D721Med (cell line): ENCODE data around the gene SDE2.

Experiments used
- DNase-seq: peaks from one replicate; pipeline ENCODE4 v3.0.0; 2011; ENCODE audit warnings: low spot score; ENCODE audit not compliant: insufficient read length
- FAIRE-seq: peaks from 2 replicates; lab custom pipeline; 2011; peaks lifted over from hg19 to GRCh38; lab: Jason Lieb, UNC
- TF ChIP-seq, protein P1 (sequence below): IDR thresholded peaks from 2 replicates; pipeline ENCODE4 v1.5.1; 2012; ENCODE audit warnings: mild to moderate bottlenecking, control low read depth; ENCODE audit not compliant: insufficient read depth; ENCODE audit errors: missing control alignments

Gene SDE2

DNA sequence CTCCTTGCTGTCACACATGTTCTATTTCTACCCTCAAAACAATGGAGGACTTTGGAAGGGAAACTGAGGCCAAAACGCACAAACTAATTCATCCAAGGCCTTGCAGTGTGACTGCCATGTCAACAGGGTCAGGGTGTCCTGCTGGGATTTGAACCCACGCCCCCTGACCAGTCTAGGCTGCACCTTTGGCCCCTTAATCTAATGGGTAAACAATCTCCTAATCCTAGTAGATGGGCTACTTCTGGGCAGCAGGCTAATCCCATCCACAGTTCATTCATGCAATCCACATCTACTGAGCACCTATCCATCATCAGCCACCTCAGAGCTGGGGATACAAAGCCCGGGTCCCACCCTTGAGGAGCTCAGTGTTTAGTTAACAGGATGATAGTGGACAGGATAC, 41.1 kb downstream of the SDE2 start:
- no peak for DNase-seq
- TF ChIP-seq, protein P1, sequence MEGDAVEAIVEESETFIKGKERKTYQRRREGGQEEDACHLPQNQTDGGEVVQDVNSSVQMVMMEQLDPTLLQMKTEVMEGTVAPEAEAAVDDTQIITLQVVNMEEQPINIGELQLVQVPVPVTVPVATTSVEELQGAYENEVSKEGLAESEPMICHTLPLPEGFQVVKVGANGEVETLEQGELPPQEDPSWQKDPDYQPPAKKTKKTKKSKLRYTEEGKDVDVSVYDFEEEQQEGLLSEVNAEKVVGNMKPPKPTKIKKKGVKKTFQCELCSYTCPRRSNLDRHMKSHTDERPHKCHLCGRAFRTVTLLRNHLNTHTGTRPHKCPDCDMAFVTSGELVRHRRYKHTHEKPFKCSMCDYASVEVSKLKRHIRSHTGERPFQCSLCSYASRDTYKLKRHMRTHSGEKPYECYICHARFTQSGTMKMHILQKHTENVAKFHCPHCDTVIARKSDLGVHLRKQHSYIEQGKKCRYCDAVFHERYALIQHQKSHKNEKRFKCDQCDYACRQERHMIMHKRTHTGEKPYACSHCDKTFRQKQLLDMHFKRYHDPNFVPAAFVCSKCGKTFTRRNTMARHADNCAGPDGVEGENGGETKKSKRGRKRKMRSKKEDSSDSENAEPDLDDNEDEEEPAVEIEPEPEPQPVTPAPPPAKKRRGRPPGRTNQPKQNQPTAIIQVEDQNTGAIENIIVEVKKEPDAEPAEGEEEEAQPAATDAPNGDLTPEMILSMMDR, result no peak
- no peak for FAIRE-seq

DNA sequence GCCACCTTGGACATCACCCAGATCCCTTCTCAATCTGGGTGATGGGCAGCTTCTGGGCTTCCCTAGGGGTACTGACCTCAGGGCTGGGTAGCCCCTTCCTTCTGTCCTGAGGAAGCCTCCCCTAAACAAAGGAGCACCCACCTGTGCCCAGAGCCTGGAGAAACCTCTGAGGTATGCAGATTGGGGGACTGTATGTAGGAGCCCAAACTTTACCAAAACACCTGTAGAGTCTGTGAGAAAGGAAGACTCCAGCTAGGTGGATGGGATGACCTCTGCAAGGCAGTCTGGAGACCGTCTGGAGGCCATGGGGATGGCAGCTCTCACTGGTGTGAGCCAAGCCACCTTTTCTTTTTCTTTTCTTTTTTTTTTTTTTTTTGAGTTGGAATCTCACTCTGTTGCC, 44.4 kb downstream of the SDE2 start:
- no peak for FAIRE-seq
- no peak for DNase-seq
- TF ChIP-seq, protein P1, result no peak

DNA sequence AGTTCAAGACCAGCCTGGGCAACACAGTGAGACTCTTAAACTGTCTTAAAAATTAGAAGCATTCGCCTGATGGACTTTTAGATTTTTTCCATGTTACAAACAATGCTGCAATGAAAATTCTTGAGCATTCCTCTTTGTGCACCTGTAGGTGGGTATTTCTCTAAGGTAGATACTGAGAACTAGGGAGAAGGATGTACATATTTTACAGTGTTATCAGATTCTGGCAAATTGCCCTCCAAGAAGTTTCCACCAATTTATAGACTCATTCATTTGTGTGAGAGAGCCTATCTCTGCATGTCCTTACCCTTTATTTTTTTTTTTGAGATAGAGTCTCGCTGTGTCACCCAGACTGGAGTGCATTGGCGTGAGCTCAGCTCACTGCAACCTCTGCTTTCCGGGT, 45.8 kb downstream of the SDE2 start:
- FAIRE-seq (no peak), DNase-seq (no peak)
- TF ChIP-seq, protein P1, result no peak

DNA sequence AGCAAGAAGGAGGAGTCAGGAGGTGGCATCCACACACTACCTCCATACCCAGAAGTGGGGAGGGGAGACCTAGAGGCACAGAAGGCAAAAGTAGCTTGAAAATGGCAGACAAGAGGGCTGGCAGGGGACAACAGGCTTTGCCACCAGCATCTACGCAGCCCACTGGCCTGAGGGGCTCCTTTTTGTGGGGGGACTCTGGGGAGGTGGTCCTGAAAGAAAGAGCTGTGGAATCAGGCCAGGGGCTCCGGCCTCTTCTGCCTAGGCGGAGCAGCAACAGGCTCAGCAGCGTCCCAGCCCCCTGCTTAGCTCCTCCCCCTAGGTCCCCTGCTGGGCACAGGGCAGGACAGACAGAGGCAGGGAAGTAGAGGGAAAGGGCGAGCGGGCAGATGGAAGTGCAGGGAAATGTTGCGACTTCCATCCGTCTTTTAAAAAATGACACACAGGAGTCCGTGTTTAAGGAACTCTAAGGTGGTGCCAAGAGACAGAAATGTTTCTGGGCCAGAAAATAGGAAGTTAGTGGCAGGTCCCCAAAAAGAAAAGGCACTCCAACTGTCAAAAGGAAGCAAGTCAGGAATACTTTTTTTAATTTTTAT, 48.1 kb downstream of the SDE2 start:
- TF ChIP-seq, protein P1, result no peak
- DNase-seq (no peak), FAIRE-seq (no peak)

DNA sequence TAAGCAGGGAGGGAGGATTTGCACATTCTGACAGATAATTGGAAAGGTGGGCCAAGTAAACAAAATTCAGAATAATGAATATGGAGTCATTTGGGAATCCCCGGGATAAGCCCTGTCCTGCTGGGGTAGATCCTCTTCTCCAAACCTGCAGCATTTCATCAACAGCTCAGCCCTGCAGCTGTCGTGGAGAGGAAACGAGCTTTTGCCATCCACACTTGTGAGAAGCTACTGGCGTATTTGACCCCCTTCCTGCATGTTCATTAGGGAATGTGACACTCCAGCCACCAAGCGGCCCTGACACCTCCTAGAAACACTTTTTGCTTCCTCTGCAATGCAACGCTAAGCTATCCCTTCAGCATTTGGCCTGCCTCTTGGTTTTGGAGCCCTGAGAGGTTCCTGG, 50.1 kb downstream of the SDE2 start:
- FAIRE-seq, result no peak
- no peak for DNase-seq
- TF ChIP-seq, protein P1, result no peak

DNA sequence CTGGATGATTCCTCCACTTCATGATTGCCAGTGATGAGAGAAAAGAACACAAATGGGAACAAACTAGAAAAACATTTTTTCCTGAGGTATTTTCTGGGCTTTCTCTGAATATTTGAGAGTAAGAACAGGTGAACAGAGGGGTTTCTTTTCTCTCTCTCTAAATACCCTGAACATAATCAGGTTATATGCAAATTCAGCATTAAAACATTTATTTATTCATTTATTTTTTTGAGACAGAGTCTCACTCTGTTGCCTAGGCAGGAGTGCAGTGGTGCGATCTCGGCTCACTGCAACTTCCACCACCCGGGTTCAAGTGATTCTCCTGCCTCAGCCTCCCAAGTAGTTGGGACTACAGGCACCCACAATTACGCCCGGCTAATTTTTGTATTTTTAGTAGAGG, 52.3 kb downstream of the SDE2 start:
- FAIRE-seq (no peak), DNase-seq (no peak)
- TF ChIP-seq, protein P1, result no peak

DNA sequence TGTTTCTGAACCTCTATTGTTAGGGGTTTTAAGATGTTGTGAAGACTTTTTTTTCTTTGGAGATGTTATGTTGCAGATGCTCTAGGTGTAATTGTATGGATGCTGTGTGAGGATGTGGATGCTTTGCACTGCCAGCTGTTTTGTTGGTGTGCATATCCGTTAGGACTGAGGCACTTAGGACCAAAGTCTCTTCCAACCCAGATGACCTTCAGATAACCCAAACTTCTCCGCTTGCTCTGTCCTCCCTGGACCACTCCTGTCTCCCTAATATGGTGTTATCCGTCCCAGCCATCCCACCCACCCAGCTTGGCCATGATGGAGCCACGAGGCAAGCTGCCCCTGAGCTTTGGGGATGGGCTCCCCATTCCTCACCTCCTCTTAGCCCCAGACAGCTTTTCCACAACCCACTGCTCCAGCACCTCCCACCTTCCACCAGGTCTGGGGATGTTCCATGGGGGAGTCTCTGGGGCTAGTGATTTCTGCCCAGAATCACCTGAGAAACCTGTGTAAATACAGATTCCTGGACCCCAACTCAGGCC, 53.0 kb downstream of the SDE2 start:
- DNase-seq (no peak), FAIRE-seq (no peak)
- TF ChIP-seq, protein P1, result no peak
